A549 treated with AZD9567 at 1 μM for 4 hours (cell line): ENCODE data around the gene RNF213. TPM values are rescaled to one million over a fixed set of nuclear protein-coding genes. Genes with fewer than 3 reads are reported as not detected.

Source experiments
- total RNA-seq: library from RNA; stranded (reverse); fragments of 200-300 nt; extraction: Qiagen RNA extraction; gene quantifications from 5 replicates; pipeline ENCODE4 v1.2.3, GENCODE V29; 2022; ENCODE audit not compliant: insufficient read depth

Gene RNF213
- 52.4 to 82.7 TPM (median 56.1 TPM) in 5 replicates for total RNA-seq

GRCh38 chr17:80260791-80261158, at the start of gene RNF213:
Gene RNF213, plus strand, starts transcription at chr17:80260852. Its CDS starts 2,830 bp downstream, at chr17:80263682.

GRCh38 chr17:80220054-80220735, 40.5 kb upstream of the RNF213 start, which contains the start of the genes SGSH and SLC26A11:
Gene SGSH, minus strand, starts transcription at chr17:80220333. Its CDS starts 20 bp downstream, at chr17:80220313.
Gene SLC26A11, plus strand, starts transcription at chr17:80220427. Its CDS starts 1,134 bp downstream, at chr17:80221561.

GRCh38 chr17:80414803-80415625, 154.4 kb downstream of the RNF213 start, which contains the start of gene ENDOV:
Gene ENDOV, plus strand, starts transcription at chr17:80415167. Its CDS starts 28 bp downstream, at chr17:80415195.

Other genes starting within 250 kb of the RNF213 start
- 8.8 to 14.0 TPM (median 12.7 TPM) in 5 replicates for gene TBC1D16, start 225.0 kb upstream of the RNF213 start, total RNA-seq
- gene CCDC40, start 224.2 kb upstream of the RNF213 start, total RNA-seq = 6.2 to 9.6 TPM (median 6.9 TPM) in 5 replicates
- 49.8 to 60.2 TPM (median 58.5 TPM) in 5 replicates for gene GAA, start 159.3 kb upstream of the RNF213 start, total RNA-seq
- gene EIF4A3, start 113.7 kb upstream of the RNF213 start, total RNA-seq = 217 to 229 TPM (median 225 TPM) in 5 replicates
- gene CARD14, start 90.8 kb upstream of the RNF213 start, total RNA-seq = 0.09 to 0.29 TPM (median 0.20 TPM) in 4 of 5 replicates, not detected in the other
- gene SGSH, start 40.5 kb upstream of the RNF213 start, total RNA-seq = 22.0 to 31.1 TPM (median 29.3 TPM) in 5 replicates
- 12.4 to 18.9 TPM (median 15.7 TPM) in 5 replicates for gene SLC26A11, start 40.4 kb upstream of the RNF213 start, total RNA-seq
- gene ENDOV, start 154.3 kb downstream of the RNF213 start, total RNA-seq = 41.7 to 61.0 TPM (median 56.4 TPM) in 5 replicates
- gene NPTX1, start 215.8 kb downstream of the RNF213 start, total RNA-seq = 115 to 205 TPM (median 167 TPM) in 5 replicates